Stimulated activated CD8-positive, alpha-beta memory T cell treated with anti-CD3 and anti-CD28 coated beads, Interleukin-15, amount 100 ng/mL, for 1 hour (primary cell): Measurements from ENCODE around the gene PLPPR4.
"Not testable (repeated sequence)": the region's sequence is repeated elsewhere in the genome, so short reads cannot be mapped to it uniquely, and the experiment has no call there.

Experiments
- DNase-seq: peaks from one replicate; pipeline ENCODE4 v3.0.0-alpha.2; 2020; ENCODE audit warnings: low read depth

PLPPR4 gene, protein sequence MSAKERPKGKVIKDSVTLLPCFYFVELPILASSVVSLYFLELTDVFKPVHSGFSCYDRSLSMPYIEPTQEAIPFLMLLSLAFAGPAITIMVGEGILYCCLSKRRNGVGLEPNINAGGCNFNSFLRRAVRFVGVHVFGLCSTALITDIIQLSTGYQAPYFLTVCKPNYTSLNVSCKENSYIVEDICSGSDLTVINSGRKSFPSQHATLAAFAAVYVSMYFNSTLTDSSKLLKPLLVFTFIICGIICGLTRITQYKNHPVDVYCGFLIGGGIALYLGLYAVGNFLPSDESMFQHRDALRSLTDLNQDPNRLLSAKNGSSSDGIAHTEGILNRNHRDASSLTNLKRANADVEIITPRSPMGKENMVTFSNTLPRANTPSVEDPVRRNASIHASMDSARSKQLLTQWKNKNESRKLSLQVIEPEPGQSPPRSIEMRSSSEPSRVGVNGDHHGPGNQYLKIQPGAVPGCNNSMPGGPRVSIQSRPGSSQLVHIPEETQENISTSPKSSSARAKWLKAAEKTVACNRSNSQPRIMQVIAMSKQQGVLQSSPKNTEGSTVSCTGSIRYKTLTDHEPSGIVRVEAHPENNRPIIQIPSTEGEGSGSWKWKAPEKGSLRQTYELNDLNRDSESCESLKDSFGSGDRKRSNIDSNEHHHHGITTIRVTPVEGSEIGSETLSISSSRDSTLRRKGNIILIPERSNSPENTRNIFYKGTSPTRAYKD

GRCh38 chr1:99264201-99265021 lies at the start of gene PLPPR4:
PLPPR4 (plus strand) TSS chr1:99264492; CDS start chr1:99264594, 102 bp downstream.
- DNase-seq = no peak

GRCh38 chr1:99216956-99217355 lies 47.3 kb upstream of the PLPPR4 start:
- DNase-seq = no peak

DNA sequence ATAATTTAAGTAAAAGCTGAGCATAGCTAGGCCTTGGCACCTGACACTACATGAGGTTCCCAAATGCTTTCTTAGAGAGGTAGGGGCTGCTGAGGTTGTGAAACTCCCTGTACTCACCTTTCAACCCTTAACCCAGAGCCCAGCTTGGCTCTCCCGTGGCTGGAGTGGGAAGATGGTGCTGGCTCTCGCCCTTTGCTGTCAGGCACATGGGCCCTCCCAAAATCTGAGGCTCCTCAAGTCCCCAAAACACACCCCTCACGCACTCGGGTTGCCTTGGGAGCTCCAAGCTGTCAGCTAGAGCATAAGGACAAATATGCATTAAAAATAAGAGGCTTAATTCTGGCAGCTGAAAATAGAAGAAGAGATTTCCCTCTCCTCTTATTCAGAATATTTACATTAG lies 46.7 kb upstream of the PLPPR4 start:
- DNase-seq = no peak

DNA sequence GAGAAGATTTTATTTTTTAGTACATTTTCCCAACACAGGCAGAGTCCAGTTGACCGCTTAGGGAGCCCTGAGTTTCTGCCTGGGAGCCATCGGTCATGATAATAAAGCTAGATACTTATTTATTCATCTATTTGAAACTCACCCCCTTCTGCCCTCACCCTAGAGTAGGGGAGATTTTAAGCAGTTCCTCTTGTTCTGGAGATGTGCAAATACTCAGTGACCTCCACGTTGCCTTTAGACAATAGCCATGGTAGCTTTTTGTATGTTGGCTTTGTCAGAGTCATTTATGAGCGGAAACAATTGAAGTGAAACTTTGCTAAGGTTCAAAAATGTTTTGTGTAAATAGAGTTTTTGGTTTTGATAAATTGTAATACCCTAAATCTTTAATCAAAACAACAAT lies 45.7 kb upstream of the PLPPR4 start:
- DNase-seq = no peak

GRCh38 chr1:99218999-99219398 lies 45.3 kb upstream of the PLPPR4 start:
- DNase-seq = no peak

DNA sequence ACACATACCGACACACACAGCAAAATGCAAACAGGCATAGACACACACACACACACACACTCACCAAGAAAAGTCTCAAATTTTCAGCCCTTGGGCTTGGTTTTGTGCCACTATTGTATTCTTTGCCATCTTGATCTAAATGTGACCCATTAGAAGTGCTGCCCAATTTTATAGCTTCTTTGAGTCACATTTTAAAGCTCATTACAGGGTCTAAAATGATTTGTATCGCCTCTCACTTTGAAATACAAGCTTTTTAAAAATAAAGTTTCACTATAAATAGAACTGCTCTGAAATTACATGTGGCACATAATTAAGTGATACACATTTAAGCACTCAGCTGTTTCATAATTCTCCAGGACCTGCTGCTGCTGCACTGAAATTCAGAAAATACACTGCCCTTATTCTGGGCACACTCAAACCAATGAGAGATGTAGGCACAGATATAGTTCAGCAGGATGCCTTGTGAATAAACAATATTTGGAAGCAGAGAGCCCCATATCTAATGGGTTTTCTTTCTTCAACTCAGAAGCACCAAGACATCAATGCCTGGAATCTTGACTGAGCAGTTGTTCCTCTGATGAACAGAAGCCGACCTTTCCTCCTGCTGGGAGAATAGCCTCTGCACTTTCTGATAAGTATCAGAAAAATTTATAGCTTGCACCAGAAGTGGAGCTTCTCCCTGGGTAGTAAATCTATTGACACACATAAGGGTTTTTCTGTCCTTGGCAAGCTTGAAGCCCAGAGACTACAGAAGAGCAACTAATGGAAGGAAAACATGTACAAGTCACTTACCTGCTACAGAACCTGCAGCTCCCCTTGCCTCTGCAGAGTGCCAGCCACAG lies 37.0 kb upstream of the PLPPR4 start:
- DNase-seq = no peak

DNA sequence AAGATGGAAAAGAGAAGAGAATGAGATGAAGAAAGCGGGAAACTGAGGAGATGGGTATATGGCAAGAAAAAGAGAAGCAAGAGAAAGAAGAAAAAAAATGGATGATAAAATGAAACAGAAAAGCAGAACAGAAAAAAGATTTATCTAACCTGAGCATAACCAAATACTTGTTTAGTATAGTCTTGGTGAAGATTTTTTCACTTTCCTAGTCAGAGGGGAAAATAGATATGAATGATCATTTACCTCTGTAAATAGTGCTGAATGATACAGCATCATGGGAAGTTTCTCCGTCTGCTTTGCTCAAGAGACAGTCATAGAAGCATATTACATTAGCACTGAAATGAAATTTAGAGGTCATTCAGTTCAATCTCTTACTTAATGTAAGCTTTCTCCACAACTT lies 36.1 kb upstream of the PLPPR4 start:
- no peak for DNase-seq

GRCh38 chr1:99229122-99229521 lies 35.2 kb upstream of the PLPPR4 start:
- no peak for DNase-seq

DNA sequence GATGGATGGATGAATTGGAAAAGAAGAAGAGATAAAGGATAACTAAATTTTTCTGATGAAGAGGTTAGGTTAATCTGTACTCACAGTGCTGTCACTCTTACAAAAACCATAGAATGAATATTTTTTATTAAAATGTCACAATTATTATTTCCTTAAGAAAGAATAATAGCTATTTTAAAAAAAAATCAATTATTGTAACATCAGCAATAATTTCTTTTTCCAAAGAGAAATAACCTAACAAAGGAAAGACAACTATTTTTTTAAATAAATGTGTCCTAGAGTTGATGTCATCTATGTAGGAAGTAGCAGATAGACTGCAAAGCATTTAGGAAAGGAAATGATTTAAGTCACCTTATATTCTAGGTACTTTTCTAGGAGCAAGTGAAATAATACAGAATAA lies 33.6 kb upstream of the PLPPR4 start:
- DNase-seq = no peak

- DNase-seq = no peak
Observed at GRCh38 chr1:99232172-99232571, 32.1 kb upstream of the PLPPR4 start.

DNA sequence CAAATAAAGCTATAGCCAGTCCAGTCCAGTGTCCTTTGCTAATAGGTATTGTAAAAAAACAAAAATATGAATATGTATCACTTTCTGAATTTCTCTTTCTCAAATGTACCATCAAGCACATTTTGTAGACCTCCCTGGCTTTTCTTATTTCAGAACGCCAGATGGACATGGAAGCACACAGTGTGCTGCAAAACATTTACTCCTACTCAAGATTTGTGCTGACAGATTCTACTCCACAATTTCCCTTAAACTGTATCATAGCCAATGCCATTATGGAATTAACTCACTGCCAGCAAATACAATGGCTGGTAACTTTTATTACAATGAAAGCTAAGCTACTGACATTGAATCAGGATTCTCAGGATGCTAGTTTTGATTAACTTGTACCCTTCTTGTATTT lies 30.8 kb upstream of the PLPPR4 start:
- DNase-seq = no peak

- no peak for DNase-seq
Observed at GRCh38 chr1:99236756-99237155, 27.5 kb upstream of the PLPPR4 start.

DNA sequence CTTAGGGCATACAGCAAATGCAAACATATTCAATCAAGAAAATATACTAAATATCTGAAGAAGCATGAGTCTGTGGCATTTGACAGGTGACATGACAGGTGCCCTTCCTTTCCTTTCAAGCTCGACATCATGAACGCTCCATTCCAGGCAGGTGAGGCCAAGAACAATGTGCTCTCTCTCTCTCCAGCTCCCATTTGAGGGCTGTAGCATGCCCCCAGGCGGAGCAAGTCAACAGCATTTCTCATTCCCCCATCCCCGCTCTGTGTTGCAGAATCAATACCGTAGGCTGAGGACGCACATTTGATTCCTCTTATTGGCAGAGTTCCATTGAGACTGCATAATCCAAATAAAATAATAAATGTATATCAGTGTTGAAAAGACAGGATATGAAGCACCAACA lies 24.6 kb upstream of the PLPPR4 start:
- no peak for DNase-seq

- no peak for DNase-seq
Observed at GRCh38 chr1:99240621-99241020, 23.7 kb upstream of the PLPPR4 start.

GRCh38 chr1:99246152-99246551 lies 18.1 kb upstream of the PLPPR4 start:
- DNase-seq = no peak

DNA sequence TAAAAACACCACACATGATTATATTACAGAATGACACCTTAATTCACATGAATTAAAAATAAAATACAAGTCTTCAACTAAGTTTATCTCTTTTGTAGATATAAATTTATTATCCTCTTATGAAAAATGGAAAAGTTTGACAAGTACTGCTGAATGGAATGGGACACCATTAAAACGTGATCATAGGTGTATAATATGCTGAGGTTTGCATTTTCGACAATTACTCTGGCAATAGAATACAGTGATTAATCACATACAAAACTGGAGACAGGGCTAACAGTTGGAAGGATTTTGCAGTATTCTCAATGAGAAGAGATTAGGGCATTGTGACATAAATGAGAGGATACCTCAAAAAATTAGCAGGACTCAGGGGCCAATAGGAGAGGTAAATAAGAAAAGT lies 17.1 kb upstream of the PLPPR4 start:
- no peak for DNase-seq

DNA sequence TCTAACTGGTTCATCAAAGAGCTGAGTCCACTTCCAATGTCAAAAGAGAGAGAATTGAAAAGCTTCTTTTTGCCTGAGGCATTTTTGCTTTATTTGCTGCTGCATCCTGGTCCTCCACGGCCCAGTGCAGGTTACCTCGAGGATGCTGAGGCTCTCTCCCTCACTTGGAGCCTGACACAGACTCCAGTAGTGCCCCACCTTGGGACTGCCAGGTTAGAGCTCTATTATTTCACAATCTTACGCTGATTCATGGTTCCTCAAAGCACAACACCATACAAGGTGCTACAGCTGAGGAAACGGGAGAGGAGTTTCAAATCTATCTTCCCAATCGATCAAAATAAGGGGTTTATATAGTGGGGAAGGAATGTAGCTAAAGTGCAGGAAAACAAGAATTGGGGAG lies 13.6 kb upstream of the PLPPR4 start:
- DNase-seq = no peak

DNA sequence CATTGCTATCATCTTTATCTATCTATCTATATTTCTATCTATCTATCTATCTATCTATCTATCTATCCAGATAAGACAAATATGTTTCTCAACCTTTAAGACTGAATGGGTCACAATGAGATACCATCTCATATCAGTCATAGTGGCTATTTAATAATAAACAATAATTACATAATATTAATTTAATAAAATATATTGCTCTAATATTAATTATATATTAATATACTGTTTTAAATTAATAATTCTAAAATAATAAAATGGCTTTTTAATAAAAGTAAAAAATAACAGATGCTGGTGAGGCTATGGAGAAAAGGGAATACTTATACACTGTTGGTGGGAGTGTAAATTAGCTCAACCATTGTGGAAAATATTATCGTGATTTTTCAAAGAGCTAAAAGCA lies 13.0 kb upstream of the PLPPR4 start:
- no peak for DNase-seq

GRCh38 chr1:99252630-99253029 lies 11.7 kb upstream of the PLPPR4 start:
- DNase-seq = no peak

DNA sequence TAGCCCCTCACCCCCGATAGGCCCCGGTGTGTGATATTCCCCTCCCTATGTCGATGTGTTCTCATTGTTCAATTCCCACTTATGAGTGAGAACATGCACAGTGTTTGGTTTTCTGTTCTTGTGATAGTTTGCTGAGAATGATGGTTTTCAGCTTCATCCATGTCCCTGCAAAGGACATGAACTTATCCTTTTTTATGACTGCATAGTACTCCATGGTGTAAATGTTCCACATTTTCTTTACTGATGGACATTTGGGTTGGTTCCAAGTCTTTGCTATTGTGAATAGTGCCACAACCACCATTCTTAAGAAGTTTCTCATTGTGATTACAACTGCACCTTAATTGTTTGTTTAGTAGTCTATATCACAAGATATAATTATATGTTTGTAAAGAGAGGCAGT lies 3.9 kb upstream of the PLPPR4 start:
- not testable (repeated sequence) for DNase-seq

GRCh38 chr1:99265124-99265523 lies 832 bp downstream of the PLPPR4 start:
- DNase-seq = no peak

GRCh38 chr1:99266726-99267125 lies 2.4 kb downstream of the PLPPR4 start:
- DNase-seq = no peak
